Measurements from ENCODE around the gene ZAR1.
A peak's percentile ranks its signal among the peaks of the same experiment; 100 is the strongest.

ZAR1 gene

GRCh38 chr4:48490680-48491513 lies 845 bp downstream of the ZAR1 start:
- DNase-seq: no peak

GRCh38 chr4:48491514-48492176 lies 1.6 kb downstream of the ZAR1 start:
- no peak for DNase-seq

GRCh38 chr4:48493452-48494100 lies 3.5 kb downstream of the ZAR1 start:
- peak; percentile 81 for DNase-seq

GRCh38 chr4:48495941-48496340 lies 5.9 kb downstream of the ZAR1 start:
- no peak for DNase-seq

- DNase-seq: no peak
Measured at GRCh38 chr4:48498895-48499294, 8.8 kb downstream of the ZAR1 start.

GRCh38 chr4:48499551-48500066 lies 9.6 kb downstream of the ZAR1 start:
- DNase-seq: no peak

- no peak for DNase-seq
Measured at GRCh38 chr4:48503233-48504025, 13.4 kb downstream of the ZAR1 start.

GRCh38 chr4:48504026-48504330 lies 13.9 kb downstream of the ZAR1 start:
- DNase-seq: no peak

- no peak for DNase-seq
Measured at GRCh38 chr4:48504352-48504751, 14.3 kb downstream of the ZAR1 start.

- no peak for DNase-seq
Measured at GRCh38 chr4:48506716-48507115, 16.7 kb downstream of the ZAR1 start.

- DNase-seq: no peak
Measured at GRCh38 chr4:48509543-48509942, 19.5 kb downstream of the ZAR1 start.

- DNase-seq: no peak
Measured at GRCh38 chr4:48518143-48518542, 28.1 kb downstream of the ZAR1 start.

GRCh38 chr4:48526406-48526805 lies 36.4 kb downstream of the ZAR1 start:
- DNase-seq: no peak

GRCh38 chr4:48538358-48538757 lies 48.3 kb downstream of the ZAR1 start:
- peak; percentile 6 for DNase-seq

GRCh38 chr4:48539597-48539996 lies 49.5 kb downstream of the ZAR1 start:
- no peak for DNase-seq

- DNase-seq: no peak
Measured at GRCh38 chr4:48542888-48543287, 52.8 kb downstream of the ZAR1 start.

GRCh38 chr4:48543796-48544195 lies 53.7 kb downstream of the ZAR1 start:
- DNase-seq: no peak

All from NCI-H82 (cell line).